Measurements from ENCODE around the gene SELENOK.

SELENOK gene

GRCh38 chr3:53881691-53882593 lies 9.7 kb downstream of the SELENOK start, which contains the start of gene ACTR8:
Gene ACTR8, minus strand, starts transcription at chr3:53882152. Its CDS starts 51 bp downstream, at chr3:53882101.
- peak; percentile 77 for DNase-seq

GRCh38 chr3:53880396-53881345 lies 11.0 kb downstream of the SELENOK start:
- no peak for DNase-seq

DNA sequence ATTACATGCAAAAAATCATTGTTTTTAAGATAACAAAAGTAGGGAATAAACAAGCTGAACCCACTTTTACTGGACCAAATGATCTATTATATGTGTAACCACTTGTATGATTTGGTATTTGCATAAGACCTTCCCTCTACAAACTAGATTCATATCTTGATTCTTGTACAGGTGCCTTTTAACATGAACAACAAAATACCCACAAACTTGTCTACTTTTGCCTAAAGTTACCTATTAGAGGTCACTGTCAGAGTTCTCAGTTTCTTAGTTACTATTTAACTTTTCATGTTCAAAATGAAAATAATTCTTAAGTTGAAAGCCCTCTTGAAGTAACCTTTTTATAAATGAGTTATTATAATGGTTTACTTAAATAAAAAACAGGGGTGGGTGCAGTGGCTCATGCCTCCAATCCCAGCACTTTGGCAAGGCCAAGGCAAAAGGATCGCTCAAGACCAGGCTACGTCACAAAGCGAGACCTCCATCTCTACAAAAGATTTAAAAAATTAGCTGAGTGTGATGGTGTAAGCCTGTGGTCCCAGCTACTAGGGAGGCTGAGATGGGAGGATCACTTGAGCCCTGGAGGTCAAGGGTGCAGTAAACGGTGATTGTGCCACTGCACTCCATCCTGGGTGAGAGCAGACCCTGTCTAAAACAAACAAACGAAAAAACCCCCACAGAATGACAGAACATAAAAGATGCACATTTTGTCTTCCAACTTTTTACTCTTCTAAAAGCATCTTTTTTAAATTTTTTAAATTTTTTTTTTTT lies 25.7 kb downstream of the SELENOK start:
- no peak for DNase-seq

DNA sequence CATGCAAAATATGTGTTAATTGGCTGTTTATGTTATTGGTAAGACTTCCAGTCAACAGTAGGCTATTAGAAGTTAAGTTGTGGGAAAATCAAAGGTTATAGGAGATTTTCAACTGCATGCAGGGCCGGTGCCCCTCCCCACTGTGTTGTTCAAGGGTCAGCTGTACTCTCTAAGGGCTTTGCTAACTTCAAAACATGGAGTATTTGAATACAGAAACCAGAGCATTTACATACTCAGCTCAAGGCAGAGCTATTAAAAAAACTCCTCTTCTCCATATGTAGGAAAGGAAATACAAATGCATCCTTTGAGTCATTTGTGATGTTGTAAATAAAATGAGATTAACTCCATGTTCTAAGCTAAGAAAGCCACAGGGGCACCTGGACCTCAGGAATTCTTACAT lies 28.5 kb downstream of the SELENOK start:
- DNase-seq: no peak

GRCh38 chr3:53862241-53862640 lies 29.4 kb downstream of the SELENOK start:
- no peak for DNase-seq

GRCh38 chr3:53860196-53860595 lies 31.5 kb downstream of the SELENOK start:
- no peak for DNase-seq

DNA sequence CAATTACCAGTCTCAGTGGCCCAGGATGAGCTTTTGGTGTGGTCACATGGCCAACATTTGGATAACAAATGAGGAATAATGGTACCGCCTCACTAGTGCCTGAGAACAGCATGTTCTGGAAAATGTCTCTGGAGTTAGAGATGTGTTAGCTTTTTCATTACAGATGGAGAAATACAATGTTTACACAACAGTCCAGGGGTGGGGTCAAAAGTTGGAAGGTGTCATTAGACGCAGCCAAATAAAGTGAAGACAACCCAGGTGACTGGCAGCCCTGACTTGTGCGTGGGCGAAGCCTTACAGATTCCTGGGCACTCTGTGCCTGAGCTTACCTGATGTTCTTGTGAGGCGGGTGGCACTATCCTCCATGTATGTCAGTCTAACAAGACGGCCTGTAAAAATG lies 32.5 kb downstream of the SELENOK start:
- DNase-seq: no peak

DNA sequence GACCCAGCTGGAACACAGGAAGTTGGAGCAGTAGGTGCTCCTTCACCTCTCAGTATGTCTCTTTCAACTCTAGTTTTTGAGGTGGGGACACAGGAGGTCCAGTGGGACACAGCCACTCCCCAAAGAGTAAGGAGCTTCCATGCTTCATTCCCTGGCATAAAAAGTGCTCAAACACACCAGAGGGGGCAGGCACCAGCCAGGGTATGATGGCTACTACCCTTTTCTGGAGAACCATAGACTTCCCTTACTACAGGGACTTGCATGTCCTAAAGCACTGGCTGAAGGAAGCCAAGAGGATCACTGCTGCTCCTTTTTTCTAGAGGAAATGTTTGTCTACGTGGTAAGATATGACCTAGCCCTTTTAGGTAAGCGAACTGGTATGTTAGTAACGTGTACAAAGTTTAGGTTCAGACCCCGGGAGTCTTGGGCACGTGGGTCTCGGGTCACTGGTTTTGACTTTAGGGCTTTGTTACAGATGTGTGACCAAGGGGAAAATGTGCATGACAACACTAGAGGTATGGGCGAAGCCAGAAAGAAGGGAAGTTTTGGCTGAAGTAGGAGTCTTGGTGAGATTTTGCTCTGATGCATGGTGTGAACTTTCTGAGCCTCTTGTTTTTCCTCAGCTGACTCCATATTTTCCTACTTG lies 33.4 kb downstream of the SELENOK start:
- no peak for DNase-seq

DNA sequence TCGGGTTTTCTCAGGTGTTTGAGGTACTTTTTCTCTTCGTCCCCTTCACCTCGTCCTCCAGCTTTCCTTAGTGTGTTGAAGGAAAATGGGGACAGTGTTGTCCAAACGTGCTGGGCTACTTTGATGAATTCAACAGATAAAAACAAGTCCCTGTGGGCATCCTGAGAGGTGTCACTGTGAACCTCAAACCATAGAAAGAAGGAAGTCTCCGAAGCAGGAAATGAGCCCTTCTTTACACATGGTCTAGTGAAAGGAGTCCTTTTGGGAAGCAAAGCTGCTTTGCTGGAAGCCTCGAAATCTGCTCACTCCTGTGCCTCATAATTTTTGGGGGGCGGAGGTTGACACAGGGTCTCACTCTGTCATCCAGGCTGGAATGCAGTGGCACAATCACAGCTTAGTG lies 34.7 kb downstream of the SELENOK start:
- no peak for DNase-seq

- DNase-seq: no peak
Measured at GRCh38 chr3:53850895-53851294, 40.8 kb downstream of the SELENOK start.

DNA sequence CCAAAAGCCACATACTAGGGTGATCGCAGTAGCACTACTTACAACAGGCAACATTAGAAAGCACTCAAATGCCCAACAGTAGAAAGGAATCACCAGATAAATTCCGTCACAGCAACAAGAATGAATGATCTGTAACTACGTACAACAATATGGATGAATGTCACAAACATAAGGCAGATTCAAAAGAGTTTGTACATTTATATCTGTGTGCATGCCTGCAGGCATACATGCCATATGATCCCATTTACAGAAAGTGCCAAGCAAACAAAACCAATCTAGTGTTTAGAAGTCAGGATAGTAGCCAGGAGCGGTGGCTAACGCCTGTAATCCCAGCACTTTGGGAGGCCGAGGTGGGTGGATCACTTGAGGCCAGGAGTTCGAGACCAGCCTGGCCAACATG lies 41.7 kb downstream of the SELENOK start:
- no peak for DNase-seq

- no peak for DNase-seq
Measured at GRCh38 chr3:53846851-53847155, 44.9 kb downstream of the SELENOK start.

DNA sequence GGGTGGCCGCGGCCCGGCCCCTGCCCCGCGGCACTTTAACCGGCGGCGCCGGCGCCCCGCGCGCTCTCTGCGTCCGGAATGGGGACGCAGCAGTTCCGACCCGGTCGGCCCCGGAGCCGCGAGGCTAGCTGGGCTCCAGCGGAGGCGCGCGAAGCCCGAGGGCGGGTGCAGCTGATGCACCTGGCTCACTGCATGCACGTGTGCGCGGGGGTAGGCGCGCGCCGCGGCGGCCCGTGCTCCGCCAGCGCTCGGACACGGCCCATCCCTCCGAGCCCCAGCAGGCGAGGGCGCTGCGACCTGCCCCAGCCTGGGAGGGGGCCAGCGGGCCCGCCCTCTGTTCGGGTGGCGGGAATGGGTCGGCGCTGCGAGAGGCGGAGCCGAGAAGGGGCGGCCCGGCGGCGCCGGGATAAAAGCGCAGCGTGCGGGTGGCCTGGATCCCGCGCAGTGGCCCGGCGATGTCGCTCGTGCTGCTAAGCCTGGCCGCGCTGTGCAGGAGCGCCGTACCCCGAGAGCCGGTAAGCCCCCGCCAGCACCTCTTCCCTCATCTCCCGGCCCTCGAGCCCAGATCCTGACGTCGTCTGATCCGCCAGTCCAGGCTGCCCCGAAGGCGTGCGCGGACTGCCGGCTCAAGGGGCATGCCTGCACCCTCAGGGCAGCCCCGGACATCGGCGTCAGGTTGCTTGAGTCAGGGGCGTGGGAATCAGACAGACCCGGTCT lies 45.4 kb downstream of the SELENOK start, which contains the start of the genes CHDH and IL17RB:
TSS of gene CHDH (minus strand) at position 286 of the 717 bp plus-strand sequence. CDS start 22,411 bp downstream, outside the sequence.
TSS of gene IL17RB (plus strand) at position 435 of the 717 bp plus-strand sequence. CDS start at position 456, 21 bp downstream.
- no peak for DNase-seq

DNA sequence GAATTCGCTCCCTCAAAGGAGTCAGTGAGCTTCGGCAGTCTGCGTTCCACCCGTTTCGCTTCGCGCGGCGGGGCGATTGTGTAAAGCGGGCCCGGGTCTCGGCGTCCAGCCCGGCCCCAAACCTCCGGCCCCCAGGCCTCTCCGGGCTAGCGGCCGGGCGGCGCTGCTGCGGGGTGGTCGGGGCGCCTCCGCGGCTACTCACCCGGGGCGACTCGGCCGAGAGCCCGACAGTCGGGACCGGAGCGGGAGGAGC lies 45.9 kb downstream of the SELENOK start:
- no peak for DNase-seq

- DNase-seq: no peak
Measured at GRCh38 chr3:53845103-53845880, 46.4 kb downstream of the SELENOK start.

DNA sequence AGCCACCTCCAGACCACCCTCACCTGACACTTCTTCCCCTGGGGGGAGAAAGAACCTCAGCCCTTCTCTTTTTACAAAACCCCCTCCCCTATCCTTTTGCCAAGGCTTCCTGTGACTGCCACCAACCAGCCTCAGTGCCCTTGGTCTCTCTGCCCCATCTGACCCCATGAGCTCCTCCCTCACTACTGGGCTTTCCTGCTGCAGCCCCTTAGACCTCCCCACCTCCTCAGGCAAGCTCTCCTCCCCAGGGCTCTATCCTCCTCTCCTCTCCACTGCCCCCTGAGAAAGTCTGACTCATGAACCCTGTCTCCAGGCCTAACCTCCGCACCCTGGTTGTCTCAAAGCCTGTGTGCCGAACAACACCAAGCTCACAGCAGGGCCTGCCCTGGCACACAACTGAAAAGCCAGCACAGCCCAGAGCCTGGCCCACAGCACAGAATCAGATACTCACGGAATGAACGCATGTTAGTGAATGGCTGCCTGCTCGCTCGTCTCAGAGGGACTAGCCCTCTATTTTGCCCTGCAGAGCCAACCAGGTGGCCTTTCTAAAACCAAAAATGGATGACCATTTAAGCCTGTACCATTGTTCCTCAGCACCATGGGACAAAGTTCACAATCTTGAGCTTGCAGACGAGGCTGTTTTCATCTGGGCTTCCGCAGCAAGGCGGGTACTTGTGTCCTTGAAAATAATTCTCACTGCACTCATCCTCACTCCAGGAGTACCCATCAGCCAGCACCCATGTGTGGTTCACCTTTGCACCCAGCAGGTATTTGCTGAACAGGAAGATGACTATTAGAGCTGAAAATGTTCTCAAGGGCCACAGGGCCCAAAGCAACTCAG lies 47.2 kb downstream of the SELENOK start:
- DNase-seq: no peak

DNA sequence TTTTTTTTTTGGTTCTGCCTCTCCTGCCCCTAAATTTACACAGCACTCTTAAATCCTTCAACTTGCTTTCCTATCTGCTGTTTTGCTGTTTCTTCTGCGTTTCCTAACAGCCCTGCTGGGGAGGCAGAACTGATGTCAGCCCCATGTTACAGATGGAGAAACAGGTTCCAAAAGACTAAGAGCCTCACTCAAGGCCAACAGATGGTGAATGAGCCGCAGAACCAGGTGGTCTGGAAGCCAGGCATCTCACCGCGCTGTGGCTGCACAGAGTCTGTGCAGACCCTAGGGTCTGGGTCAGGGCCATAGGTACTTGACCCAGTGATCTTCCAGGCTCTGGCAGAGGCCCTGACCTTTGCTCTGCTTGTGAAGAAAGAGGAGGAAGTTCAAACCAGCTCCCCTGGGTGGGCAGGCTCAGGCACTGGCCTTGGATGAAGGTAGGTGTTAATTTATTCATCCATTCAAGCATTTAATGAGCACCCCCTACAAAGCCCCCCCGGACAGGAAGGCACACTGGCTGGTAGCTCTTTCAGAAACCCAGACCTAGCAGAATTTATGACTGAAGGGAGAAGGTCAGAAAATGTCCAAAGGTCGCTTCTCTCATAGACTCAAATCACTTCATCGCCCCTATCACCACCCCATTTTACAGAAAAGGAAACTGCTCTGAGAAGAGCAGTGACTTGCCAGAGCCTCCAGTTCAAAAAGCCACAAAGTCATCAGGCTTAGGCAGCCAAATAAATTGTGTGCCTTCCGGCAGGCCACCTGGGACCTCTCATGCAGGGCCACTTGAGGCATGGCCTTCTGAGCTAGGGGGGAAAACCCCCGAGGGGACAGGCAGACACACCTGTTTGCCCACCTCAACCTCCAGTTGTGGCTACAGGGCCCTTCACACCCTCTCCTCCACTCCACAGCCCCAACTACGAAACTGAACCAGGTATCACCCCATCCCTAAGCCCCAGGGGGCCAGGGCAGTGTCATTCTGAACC lies 48.2 kb downstream of the SELENOK start:
- DNase-seq: no peak

DNA sequence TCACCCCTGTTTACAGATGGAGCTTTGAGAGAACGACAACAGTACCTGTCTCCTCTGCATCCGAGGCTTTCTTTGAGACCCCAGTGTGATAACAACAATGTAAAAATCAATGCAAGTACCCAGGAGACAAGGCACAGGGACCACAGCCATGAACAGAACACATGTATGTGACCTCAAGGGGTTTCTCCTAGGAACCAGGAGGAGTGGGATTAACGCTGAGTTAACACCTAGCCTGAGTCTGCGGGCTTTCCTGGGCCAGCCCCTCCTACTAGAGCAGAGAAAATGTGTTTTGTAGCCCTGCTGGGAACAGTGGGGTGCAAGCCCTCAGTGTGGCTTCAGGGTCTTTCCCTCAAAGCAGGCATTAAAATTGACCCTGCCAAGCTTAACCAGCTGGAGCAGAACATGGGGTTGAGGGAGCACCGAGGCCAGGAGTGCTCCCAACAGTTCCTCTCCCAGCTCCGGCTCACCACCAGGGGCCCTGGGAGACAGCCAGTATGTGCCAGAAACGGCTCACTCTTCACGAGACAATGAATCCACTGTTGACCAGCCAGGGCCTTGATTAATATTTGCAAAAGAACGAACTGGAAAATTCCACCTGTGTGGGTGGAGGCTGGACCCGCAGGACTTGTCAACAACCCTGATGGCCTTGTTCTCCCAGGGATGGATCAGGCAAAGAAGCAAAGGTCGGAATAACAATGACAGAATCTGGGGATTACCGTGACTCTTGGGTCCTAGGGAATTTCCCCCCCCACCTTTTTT lies 49.0 kb downstream of the SELENOK start:
- peak; percentile 44 for DNase-seq

Data from SHP77 treated with DMSO at 0.1 percent for 48 hours (cell line).